ENCODE results near the gene TMSB10.

The TMSB10 gene

DNA sequence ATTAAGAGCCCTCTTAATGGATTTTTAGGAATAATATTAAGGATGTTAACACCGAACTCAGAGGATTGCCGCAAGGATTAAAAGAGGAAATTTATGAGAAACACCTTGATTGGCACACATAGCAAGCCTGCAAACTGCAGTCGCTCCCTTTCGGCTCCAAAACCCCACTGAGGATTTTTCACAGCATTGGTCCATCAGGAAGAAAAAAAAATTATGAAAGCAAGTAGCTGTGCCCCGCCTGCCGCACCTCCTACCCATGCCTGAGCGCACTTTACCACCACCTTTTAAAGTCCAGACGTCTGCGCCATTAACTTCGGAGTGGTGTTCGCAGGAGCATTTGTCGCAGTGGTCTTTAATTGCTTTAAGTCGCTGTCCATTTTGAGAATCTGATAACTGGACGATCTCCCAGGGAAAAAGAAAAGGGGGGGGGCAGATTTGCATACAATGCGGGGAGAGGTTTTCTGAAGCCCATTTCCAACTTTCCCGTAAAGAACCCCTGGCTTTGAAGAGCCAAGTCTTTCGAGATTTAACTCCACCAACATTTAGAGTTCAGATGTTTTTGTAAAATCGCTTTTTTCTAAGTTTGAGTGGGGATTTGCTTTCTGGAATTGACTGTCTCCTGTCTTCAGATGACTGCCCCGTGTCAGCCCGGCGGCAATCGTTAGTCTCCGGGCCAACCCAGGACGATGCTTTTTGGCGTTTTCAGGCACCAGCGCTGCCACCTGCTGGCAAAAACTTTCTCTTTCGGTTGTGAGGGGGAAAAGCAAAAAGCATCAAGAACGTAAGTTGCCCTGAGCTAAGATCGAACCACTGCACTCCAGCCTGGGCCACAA is 23.7 kb upstream of the TMSB10 start:
- H3K4me1 ChIP-seq (ENCODE audit: control insufficient read depth, insufficient read depth, low read length): no peaks in the 10 kb centered on the region
- no peak overlapping the region for H3K9ac ChIP-seq (ENCODE audit: low read depth, low read length)
- H3K4me3 ChIP-seq (ENCODE audit: low read depth, low read length): peak overlapping the region; percentile 83
- H3K9me3 ChIP-seq (ENCODE audit: control insufficient read depth, insufficient read depth, low read length): no peaks in the 10 kb centered on the region
- H3K36me3 ChIP-seq (ENCODE audit: control insufficient read depth, insufficient read depth, low read length): no peaks in the 10 kb centered on the region
- peaks cover 77% of the 10 kb centered on the region for H3K27me3 ChIP-seq (ENCODE audit: control insufficient read depth, insufficient read depth, low read length)

DNA sequence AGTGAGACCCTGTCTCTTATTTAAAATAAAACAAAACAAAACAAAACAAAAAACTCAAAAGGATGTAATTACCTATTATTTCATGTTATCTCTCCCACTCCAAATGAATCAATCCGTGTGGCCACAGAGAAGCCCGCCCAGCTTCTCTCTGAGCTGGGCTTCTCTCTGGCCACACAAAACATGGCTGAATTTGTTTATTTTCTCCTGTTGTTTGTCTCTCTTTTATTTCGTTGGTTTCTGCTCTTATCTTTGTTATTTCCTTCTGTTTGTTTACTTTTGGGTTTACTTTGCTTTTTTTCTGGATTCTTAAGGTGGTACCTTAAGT is 23.1 kb upstream of the TMSB10 start:
- Histone ChIP-seq H3K4me3 (ENCODE audit: low read depth, low read length) (peak overlapping the region; percentile 83), H3K9me3 (ENCODE audit: control insufficient read depth, insufficient read depth, low read length) (no peaks in the 10 kb centered on the region), H3K9ac (ENCODE audit: low read depth, low read length) (no peak overlapping the region), H3K36me3 (ENCODE audit: control insufficient read depth, insufficient read depth, low read length) (no peaks in the 10 kb centered on the region), H3K27me3 (ENCODE audit: control insufficient read depth, insufficient read depth, low read length) (peaks cover 71% of the 10 kb centered on the region), H3K4me1 (ENCODE audit: control insufficient read depth, insufficient read depth, low read length) (no peaks in the 10 kb centered on the region)

DNA sequence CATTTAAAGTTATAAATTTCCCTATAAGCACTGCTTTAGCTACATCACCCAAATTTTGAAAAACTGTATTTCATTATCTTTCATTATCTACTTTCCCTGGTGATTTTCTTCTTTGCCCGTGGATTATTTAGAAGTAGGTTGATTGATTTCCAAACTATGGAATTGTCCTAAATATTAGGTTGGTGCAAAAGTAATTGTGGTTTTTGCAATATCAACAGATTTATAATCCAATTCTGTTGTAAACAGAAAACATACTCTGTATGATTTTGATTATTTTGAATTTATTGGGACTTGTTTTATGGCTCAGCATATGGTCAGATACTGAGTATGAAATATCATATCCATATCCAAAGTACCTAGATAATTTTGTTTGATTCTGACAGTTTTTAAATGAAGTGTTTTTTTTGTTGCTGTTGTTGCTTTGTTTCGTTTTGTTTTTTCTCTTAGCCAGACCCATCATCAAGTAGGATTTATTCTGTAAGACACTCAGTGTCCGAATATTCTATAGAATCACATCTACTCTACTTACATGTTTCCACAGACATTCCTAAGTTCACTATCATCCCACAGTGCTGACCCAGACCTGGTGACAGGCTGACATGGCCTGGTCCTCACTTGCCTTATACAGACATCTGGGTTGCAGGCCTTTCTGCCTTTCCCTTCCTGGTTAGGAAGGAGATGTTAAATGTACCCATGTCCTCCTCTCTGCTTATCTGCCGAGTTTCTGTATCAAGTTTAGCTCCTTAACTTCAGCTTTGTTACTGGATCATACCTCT is 22.5 kb upstream of the TMSB10 start:
- no peak overlapping the region for H3K4me3 ChIP-seq (ENCODE audit: low read depth, low read length)
- peaks cover 65% of the 10 kb centered on the region for H3K27me3 ChIP-seq (ENCODE audit: control insufficient read depth, insufficient read depth, low read length)
- H3K36me3 ChIP-seq (ENCODE audit: control insufficient read depth, insufficient read depth, low read length): no peaks in the 10 kb centered on the region
- H3K9me3 ChIP-seq (ENCODE audit: control insufficient read depth, insufficient read depth, low read length): no peaks in the 10 kb centered on the region
- no peak overlapping the region for H3K9ac ChIP-seq (ENCODE audit: low read depth, low read length)
- H3K4me1 ChIP-seq (ENCODE audit: control insufficient read depth, insufficient read depth, low read length): no peaks in the 10 kb centered on the region

DNA sequence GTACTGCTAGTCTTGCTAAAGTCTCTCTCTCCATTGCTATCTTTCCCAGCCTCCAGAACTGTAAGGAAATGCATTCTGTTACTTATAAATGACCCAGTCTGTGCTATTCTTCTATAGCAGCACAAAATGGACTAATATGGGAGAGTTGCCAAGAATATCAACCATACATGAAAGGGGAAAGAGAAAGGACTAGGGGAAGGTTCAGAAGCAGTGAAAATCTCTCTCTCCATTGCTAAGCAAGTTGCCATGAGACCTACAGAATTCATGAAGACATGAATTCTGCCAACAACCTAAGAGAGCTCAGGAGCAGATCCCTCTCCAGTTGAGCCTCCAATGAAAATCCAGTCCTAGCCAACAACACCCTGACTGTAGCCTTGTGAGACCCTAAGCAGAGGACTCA is 21.0 kb upstream of the TMSB10 start:
- Histone ChIP-seq H3K4me1 (ENCODE audit: control insufficient read depth, insufficient read depth, low read length) (no peaks in the 10 kb centered on the region), H3K27me3 (ENCODE audit: control insufficient read depth, insufficient read depth, low read length) (peaks cover 50% of the 10 kb centered on the region), H3K9me3 (ENCODE audit: control insufficient read depth, insufficient read depth, low read length) (no peaks in the 10 kb centered on the region), H3K9ac (ENCODE audit: low read depth, low read length) (no peak overlapping the region), H3K36me3 (ENCODE audit: control insufficient read depth, insufficient read depth, low read length) (no peaks in the 10 kb centered on the region), H3K4me3 (ENCODE audit: low read depth, low read length) (no peak overlapping the region)

DNA sequence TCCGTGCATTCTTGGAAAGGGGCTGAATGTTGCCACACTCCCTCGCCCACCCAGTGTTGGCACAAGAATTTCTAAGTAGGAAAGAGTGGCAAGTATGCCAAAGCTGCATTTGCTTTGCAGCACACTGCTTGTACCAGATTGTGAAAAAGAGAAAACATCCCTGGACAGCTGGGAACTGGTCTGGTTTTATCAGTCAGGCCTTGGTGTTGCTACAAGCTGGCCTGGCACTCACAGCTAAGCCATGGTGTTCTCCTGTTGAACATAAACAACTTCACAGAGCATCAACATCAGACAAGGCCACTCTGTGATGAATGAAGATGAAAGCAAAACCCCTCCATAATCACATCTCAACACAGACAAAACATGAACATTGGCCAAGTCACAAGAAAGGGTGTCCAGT is 20.3 kb upstream of the TMSB10 start:
- Histone ChIP-seq H3K4me1 (ENCODE audit: control insufficient read depth, insufficient read depth, low read length) (no peaks in the 10 kb centered on the region), H3K27me3 (ENCODE audit: control insufficient read depth, insufficient read depth, low read length) (peaks cover 44% of the 10 kb centered on the region), H3K9me3 (ENCODE audit: control insufficient read depth, insufficient read depth, low read length) (no peaks in the 10 kb centered on the region), H3K36me3 (ENCODE audit: control insufficient read depth, insufficient read depth, low read length) (no peaks in the 10 kb centered on the region), H3K9ac (ENCODE audit: low read depth, low read length) (no peak overlapping the region), H3K4me3 (ENCODE audit: low read depth, low read length) (no peak overlapping the region)

DNA sequence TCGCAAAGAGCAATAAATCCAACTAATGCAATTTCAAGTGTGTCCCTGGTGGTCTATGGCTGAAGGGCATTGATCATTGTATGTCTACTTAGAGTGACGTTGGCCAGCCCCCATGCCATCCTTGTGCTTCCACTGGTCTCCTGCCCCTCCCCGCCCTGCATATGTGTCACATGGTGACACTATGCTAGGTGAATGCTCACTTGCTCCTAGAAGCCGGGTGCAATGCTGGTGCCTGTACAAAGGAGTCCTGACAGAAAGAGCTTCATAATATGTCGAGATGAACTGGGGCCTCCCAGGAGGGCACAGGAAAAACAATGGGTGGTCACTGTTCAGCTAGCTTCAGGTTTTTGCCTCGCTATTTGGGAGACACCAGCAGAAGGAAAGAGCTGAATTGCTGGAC is 18.7 kb upstream of the TMSB10 start:
- Histone ChIP-seq H3K9me3 (ENCODE audit: control insufficient read depth, insufficient read depth, low read length) (no peaks in the 10 kb centered on the region), H3K4me1 (ENCODE audit: control insufficient read depth, insufficient read depth, low read length) (no peaks in the 10 kb centered on the region), H3K9ac (ENCODE audit: low read depth, low read length) (no peak overlapping the region), H3K36me3 (ENCODE audit: control insufficient read depth, insufficient read depth, low read length) (no peaks in the 10 kb centered on the region), H3K27me3 (ENCODE audit: control insufficient read depth, insufficient read depth, low read length) (peaks cover 30% of the 10 kb centered on the region), H3K4me3 (ENCODE audit: low read depth, low read length) (no peak overlapping the region)

DNA sequence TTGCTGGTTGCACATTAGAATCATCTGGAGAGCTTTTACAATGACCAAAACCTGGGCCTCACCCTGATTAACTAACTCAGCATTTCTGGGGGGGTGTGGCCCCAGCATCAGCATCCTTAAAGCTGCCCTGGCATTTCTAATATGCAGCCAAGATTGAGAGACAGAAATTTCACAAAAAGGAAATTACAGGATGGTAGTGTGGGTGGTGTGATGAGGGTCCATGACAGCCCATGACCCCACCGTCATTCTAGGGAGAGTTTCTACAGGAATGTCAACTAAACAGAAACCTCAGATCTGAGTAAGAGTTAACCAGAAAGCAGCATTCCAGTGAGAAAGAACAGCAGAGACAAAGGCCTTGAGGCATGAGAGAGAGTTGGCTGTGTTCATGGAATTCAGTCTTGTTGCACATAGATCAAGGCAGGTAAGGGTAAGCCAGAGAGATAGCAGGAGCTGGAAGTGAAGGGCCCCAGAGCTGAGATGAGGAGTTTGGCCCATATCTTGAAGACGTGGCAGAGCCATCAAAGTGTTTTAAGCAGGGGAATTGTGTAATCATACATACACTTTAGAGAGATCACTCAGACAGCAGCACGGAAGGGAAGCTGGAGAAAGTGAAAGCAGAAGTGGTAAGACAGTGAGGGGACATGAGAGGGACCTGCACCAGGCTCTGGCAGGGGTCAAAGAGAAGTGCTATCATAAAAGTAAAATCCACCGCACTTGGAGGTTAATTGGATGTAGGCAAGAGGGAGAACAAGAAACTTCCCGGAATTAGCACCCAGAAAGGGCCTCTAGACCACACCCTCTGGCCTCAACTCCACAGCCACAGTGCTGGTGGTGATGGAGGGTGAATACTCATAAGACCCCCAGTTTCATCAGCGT is 16.8 kb upstream of the TMSB10 start:
- peaks cover 17% of the 10 kb centered on the region for H3K27me3 ChIP-seq (ENCODE audit: control insufficient read depth, insufficient read depth, low read length)
- H3K4me1 ChIP-seq (ENCODE audit: control insufficient read depth, insufficient read depth, low read length): no peaks in the 10 kb centered on the region
- H3K4me3 ChIP-seq (ENCODE audit: low read depth, low read length): no peak overlapping the region
- H3K9me3 ChIP-seq (ENCODE audit: control insufficient read depth, insufficient read depth, low read length): no peaks in the 10 kb centered on the region
- no peaks in the 10 kb centered on the region for H3K36me3 ChIP-seq (ENCODE audit: control insufficient read depth, insufficient read depth, low read length)
- no peak overlapping the region for H3K9ac ChIP-seq (ENCODE audit: low read depth, low read length)

DNA sequence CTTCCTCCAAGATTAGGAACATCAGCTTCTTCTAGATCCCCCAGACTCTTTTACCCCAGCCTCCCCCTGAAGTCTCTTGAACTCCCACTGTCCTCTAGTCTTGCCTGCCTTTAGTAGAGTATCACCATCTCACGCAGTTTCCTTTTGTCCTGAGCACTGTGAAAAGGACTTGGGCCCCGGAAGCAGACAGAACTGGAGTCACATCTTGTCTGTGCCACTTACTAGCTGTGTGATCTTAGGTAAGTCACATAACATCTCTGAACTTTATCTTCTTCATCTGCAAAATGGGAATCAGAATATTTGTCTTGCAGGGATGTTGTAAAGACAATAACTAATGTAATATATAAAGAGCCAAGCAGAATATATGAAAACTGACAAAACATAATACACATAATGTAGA is 16.1 kb upstream of the TMSB10 start:
- Histone ChIP-seq H3K27me3 (ENCODE audit: control insufficient read depth, insufficient read depth, low read length) (peaks cover 10% of the 10 kb centered on the region), H3K36me3 (ENCODE audit: control insufficient read depth, insufficient read depth, low read length) (no peaks in the 10 kb centered on the region), H3K9me3 (ENCODE audit: control insufficient read depth, insufficient read depth, low read length) (no peaks in the 10 kb centered on the region), H3K4me1 (ENCODE audit: control insufficient read depth, insufficient read depth, low read length) (no peaks in the 10 kb centered on the region), H3K4me3 (ENCODE audit: low read depth, low read length) (no peak overlapping the region), H3K9ac (ENCODE audit: low read depth, low read length) (no peak overlapping the region)

DNA sequence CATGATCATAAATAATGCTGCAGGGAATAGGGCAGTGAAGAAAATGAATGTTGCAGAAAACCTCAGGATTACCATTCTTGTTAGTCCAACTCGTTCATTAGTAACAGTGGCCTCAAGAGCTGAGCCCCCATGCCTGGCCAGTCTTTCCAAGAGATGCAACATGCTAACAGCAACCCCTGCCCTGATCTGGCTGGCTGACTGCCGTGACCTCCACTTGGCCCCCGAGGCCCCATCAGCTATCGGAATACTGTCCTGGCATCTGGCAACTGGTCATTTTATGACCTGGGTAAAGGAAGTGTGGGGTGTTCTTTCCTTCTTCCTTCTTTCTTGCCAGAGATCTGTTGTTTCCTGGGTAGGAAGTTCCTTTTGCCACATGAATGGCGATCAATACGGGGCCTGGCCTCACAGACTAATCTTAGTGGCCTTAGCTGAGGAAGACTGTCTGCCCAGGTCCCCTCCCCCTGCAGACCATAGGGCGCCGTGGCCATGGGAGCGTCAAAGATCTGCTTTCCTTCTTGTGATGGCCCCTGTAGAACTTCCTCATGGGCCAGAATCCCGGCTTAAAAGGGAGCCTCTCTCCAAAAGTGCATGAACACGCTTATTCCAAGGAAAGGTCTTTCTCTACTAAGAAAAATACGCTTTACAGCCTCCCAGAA is 14.0 kb upstream of the TMSB10 start:
- no peaks in the 10 kb centered on the region for H3K9me3 ChIP-seq (ENCODE audit: control insufficient read depth, insufficient read depth, low read length)
- H3K4me3 ChIP-seq (ENCODE audit: low read depth, low read length): no peak overlapping the region
- H3K27me3 ChIP-seq (ENCODE audit: control insufficient read depth, insufficient read depth, low read length): peaks cover 2% of the 10 kb centered on the region
- H3K9ac ChIP-seq (ENCODE audit: low read depth, low read length): no peak overlapping the region
- H3K36me3 ChIP-seq (ENCODE audit: control insufficient read depth, insufficient read depth, low read length): no peaks in the 10 kb centered on the region
- H3K4me1 ChIP-seq (ENCODE audit: control insufficient read depth, insufficient read depth, low read length): no peaks in the 10 kb centered on the region

DNA sequence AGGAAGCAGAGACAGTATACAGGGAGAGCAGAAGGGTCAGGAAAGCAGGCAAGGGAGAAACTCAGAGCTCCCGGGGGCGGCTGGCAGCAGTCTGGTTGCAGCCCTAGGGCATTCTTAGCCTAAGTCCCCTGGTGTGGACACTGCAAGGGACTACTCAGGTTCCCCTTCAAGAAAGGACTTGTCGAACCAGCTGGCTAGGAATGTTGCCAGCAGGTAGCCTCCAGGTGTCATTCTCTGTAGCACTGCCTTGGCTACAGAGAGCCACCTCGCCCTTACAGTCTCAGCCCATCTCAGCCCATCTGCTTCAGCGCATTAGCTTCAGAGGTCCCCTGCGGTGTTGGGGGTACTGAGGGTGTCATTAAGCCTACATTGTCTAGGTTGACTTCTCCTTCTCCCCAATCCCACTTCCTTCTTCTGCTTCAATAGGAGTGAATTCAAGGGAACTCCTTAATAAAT is 11.3 kb upstream of the TMSB10 start:
- H3K9ac ChIP-seq (ENCODE audit: low read depth, low read length): no peak overlapping the region

More for the DNA sequence above, 11.3 kb upstream of the TMSB10 start:
- Histone ChIP-seq H3K27me3 (ENCODE audit: control insufficient read depth, insufficient read depth, low read length) (peaks cover 2% of the 10 kb centered on the region), H3K36me3 (ENCODE audit: control insufficient read depth, insufficient read depth, low read length) (no peaks in the 10 kb centered on the region), H3K4me1 (ENCODE audit: control insufficient read depth, insufficient read depth, low read length) (no peaks in the 10 kb centered on the region), H3K9me3 (ENCODE audit: control insufficient read depth, insufficient read depth, low read length) (no peaks in the 10 kb centered on the region), H3K4me3 (ENCODE audit: low read depth, low read length) (no peak overlapping the region)
